Endothelial cell of umbilical vein (primary cell): Measurements from ENCODE around the gene STK17B.

Experiments
- CTCF ChIP-seq, 2 donors: IDR thresholded peaks; 1 replicate in 1 of 2; 2 replicates in 1 of 2; pipeline ENCODE4 v1.5.1; 2011; ENCODE audit warnings: low read length in 2 of 2, mild to moderate bottlenecking in 2 of 2, moderate library complexity in 2 of 2, control low read depth in 1 of 2, inconsistent platforms in 1 of 2, low read depth in 1 of 2; ENCODE audit not compliant: insufficient read depth in 1 of 2; ENCODE audit errors: extremely low read depth in 1 of 2
- EZH2 ChIP-seq: IDR thresholded peaks from 2 replicates; pipeline ENCODE4 v1.6.1; 2012; ENCODE audit warnings: borderline replicate concordance, low read depth, mild to moderate bottlenecking, moderate library complexity, low read length, inconsistent platforms; ENCODE audit not compliant: severe bottlenecking
- JUN ChIP-seq: IDR thresholded peaks from 2 replicates; pipeline ENCODE4 v1.6.1; 2011; ENCODE audit warnings: borderline replicate concordance, low read depth; ENCODE audit not compliant: insufficient read length, insufficient read depth
- POLR2A ChIP-seq: IDR thresholded peaks from 2 replicates; pipeline ENCODE4 v1.6.1; 2012; ENCODE audit warnings: low read depth, mild to moderate bottlenecking, control low read depth, low read length
- POLR2AphosphoS5 ChIP-seq: IDR thresholded peaks from 2 replicates; pipeline ENCODE4 v1.6.1; 2012; ENCODE audit warnings: low read depth, mild to moderate bottlenecking, control low read depth, low read length, moderate library complexity; ENCODE audit not compliant: insufficient read depth

- no peak for TF ChIP-seq CTCF (IDR thresholded peaks at IDR 0.05; ENCODE audit: extremely low read depth in 1 of 2, insufficient read depth in 1 of 2, low read depth in 1 of 2, low read length in 2 of 2)
- TF ChIP-seq POLR2A, result no peak
- TF ChIP-seq EZH2, result no peak
- no peak for TF ChIP-seq JUN
- no peak for TF ChIP-seq POLR2AphosphoS5
Measured at GRCh38 chr2:196083601-196084000, 87.8 kb downstream of the STK17B start.
